Measurements from ENCODE around the gene GADL1.

GADL1 gene

GRCh38 chr3:30804984-30805383 lies 89.5 kb downstream of the GADL1 start:
- no peak for DNase-seq

GRCh38 chr3:30795176-30795575 lies 99.3 kb downstream of the GADL1 start:
- DNase-seq = no peak

- DNase-seq = no peak
Measured at GRCh38 chr3:30793740-30794139, 100.7 kb downstream of the GADL1 start.

GRCh38 chr3:30790150-30790549 lies 104.3 kb downstream of the GADL1 start:
- DNase-seq = no peak

GRCh38 chr3:30786365-30786764 lies 108.1 kb downstream of the GADL1 start:
- DNase-seq = no peak

- no peak for DNase-seq
Measured at GRCh38 chr3:30779686-30780287, 114.7 kb downstream of the GADL1 start.

- DNase-seq = no peak
Measured at GRCh38 chr3:30778933-30779332, 115.5 kb downstream of the GADL1 start.

- no peak for DNase-seq
Measured at GRCh38 chr3:30777426-30778113, 116.9 kb downstream of the GADL1 start.

GRCh38 chr3:30776186-30776815 lies 118.2 kb downstream of the GADL1 start:
- no peak for DNase-seq

- DNase-seq = no peak
Measured at GRCh38 chr3:30775040-30775439, 119.4 kb downstream of the GADL1 start.

GRCh38 chr3:30774062-30774461 lies 120.4 kb downstream of the GADL1 start:
- DNase-seq = no peak

- no peak for DNase-seq
Measured at GRCh38 chr3:30770387-30770786, 124.1 kb downstream of the GADL1 start.

- DNase-seq = peak; percentile 25 to 63 (median 36)
Measured at GRCh38 chr3:30768703-30769550, 125.5 kb downstream of the GADL1 start.

- DNase-seq = no peak
Measured at GRCh38 chr3:30768046-30768445, 126.4 kb downstream of the GADL1 start.

- no peak for DNase-seq
Measured at GRCh38 chr3:30766522-30766921, 127.9 kb downstream of the GADL1 start.

- no peak for DNase-seq
Measured at GRCh38 chr3:30764891-30765290, 129.6 kb downstream of the GADL1 start.

- no peak for DNase-seq
Measured at GRCh38 chr3:30764281-30764680, 130.2 kb downstream of the GADL1 start.

GRCh38 chr3:30761374-30761773 lies 133.1 kb downstream of the GADL1 start:
- no peak for DNase-seq

- no peak for DNase-seq
Measured at GRCh38 chr3:30760737-30761136, 133.7 kb downstream of the GADL1 start.

- DNase-seq = no peak
Measured at GRCh38 chr3:30760040-30760695, 134.3 kb downstream of the GADL1 start.

- DNase-seq = no peak
Measured at GRCh38 chr3:30756218-30756617, 138.2 kb downstream of the GADL1 start.

- DNase-seq = no peak
Measured at GRCh38 chr3:30754426-30754825, 140.0 kb downstream of the GADL1 start.

- DNase-seq = no peak
Measured at GRCh38 chr3:30753766-30754165, 140.7 kb downstream of the GADL1 start.
